MM.1S (cell line): ENCODE data around the gene C1QL2.

Source experiments
- DNase-seq: peaks from one replicate; pipeline ENCODE4 v3.0.0-alpha.2; 2015
- H2AFZ ChIP-seq: fragments of 300-600 bp; sonication (generic); 2 replicates; pipeline ENCODE4 v1.6.0; 2016; ENCODE audit warnings: antibody characterized with exemption, low read length
- H3F3A ChIP-seq: fragments of 300-600 bp; sonication (generic); 2 replicates; pipeline ENCODE4 v1.6.1; 2016; ENCODE audit warnings: mild to moderate bottlenecking, antibody characterized with exemption, low read length, moderate library complexity, mixed read lengths; ENCODE audit not compliant: insufficient read depth
- H3K27ac ChIP-seq: fragments of 300-600 bp; sonication (generic); 2 replicates; pipeline ENCODE4 v1.5.1; 2016; ENCODE audit warnings: mild to moderate bottlenecking, low read length
- H3K27me3 ChIP-seq: fragments of 300-600 bp; sonication (generic); replicated peaks from 2 replicates; pipeline ENCODE4 v1.6.0; 2016; ENCODE audit warnings: low read length; ENCODE audit not compliant: insufficient read depth
- H3K36me3 ChIP-seq: fragments of 300-600 bp; sonication (generic); replicated peaks from 2 replicates; pipeline ENCODE4 v1.6.1; 2016; ENCODE audit warnings: mild to moderate bottlenecking, low read length, mixed read lengths; ENCODE audit not compliant: insufficient read depth
- H3K4me1 ChIP-seq: fragments of 300-600 bp; sonication (generic); 2 replicates; pipeline ENCODE4 v1.6.1; 2016; ENCODE audit warnings: low read length, mixed read lengths
- H3K4me2 ChIP-seq: fragments of 300-600 bp; sonication (generic); 2 replicates; pipeline ENCODE4 v1.6.0; 2016; ENCODE audit warnings: low read depth, low read length
- H3K4me3 ChIP-seq: fragments of 300-600 bp; sonication (generic); 2 replicates; pipeline ENCODE4 v1.5.1; 2016; ENCODE audit warnings: low read length, mixed read lengths
- H3K79me2 ChIP-seq: fragments of 300-600 bp; sonication (generic); 2 replicates; pipeline ENCODE4 v1.6.1; 2016; ENCODE audit warnings: mixed run types, low read length, mixed read lengths
- H3K9ac ChIP-seq: fragments of 300-600 bp; sonication (generic); 2 replicates; pipeline ENCODE4 v1.6.1; 2016; ENCODE audit warnings: low read length, mixed read lengths
- H3K9me2 ChIP-seq: fragments of 300-600 bp; sonication (generic); replicated peaks from 2 replicates; pipeline ENCODE4 v1.6.1; 2016; ENCODE audit warnings: mild to moderate bottlenecking, low read length, mixed read lengths; ENCODE audit not compliant: insufficient read depth
- H3K9me3 ChIP-seq: fragments of 300-600 bp; sonication (generic); replicated peaks from 2 replicates; pipeline ENCODE4 v1.6.1; 2016; ENCODE audit warnings: mild to moderate bottlenecking, low read length, mixed read lengths; ENCODE audit not compliant: insufficient read depth
- H4K20me1 ChIP-seq: fragments of 300-600 bp; sonication (generic); 2 replicates; pipeline ENCODE4 v1.6.1; 2016; ENCODE audit warnings: mild to moderate bottlenecking, low read length, moderate library complexity, mixed read lengths; ENCODE audit not compliant: insufficient read depth
- CTCF ChIP-seq: fragments of 300-600 bp; sonication (generic); IDR thresholded peaks from 2 replicates; pipeline ENCODE4 v1.5.1; 2016; ENCODE audit warnings: antibody characterized with exemption, low read length, mixed read lengths
- EZH2 ChIP-seq: fragments of 300-600 bp; sonication (generic); optimal IDR thresholded peaks from 2 replicates; pipeline ENCODE3; 2017; ENCODE audit warnings: low read depth, mild to moderate bottlenecking, antibody characterized with exemption, low read length, mixed read lengths
- EZH2phosphoT487 ChIP-seq: fragments of 300-600 bp; sonication (generic); IDR thresholded peaks from 2 replicates; pipeline ENCODE4 v1.6.1; 2018; ENCODE audit warnings: antibody characterized with exemption, low read length

C1QL2 gene

GRCh38 chr2:119177171-119177837 is 18.8 kb upstream of the C1QL2 start:
- Histone ChIP-seq H3K4me2 (no peak overlapping the region), H3F3A (no peaks in the 10 kb centered on the region), H3K9me2 (no peaks in the 10 kb centered on the region), H2AFZ (no peak overlapping the region), H3K9me3 (no peaks in the 10 kb centered on the region), H3K27ac (no peak overlapping the region), H3K27me3 (no peaks in the 10 kb centered on the region), H3K4me1 (no peaks in the 10 kb centered on the region), H4K20me1 (no peaks in the 10 kb centered on the region), H3K36me3 (no peaks in the 10 kb centered on the region), H3K4me3 (no peak overlapping the region), H3K79me2 (no peaks in the 10 kb centered on the region), H3K9ac (no peak overlapping the region)
- DNase-seq = no peak
- TF ChIP-seq EZH2phosphoT487 = no peak
- TF ChIP-seq EZH2 = no peak
- TF ChIP-seq CTCF = no peak

- Histone ChIP-seq H3K4me2 (no peak overlapping the region), H3F3A (no peaks in the 10 kb centered on the region), H3K79me2 (no peaks in the 10 kb centered on the region), H3K27me3 (no peaks in the 10 kb centered on the region), H4K20me1 (no peaks in the 10 kb centered on the region), H2AFZ (no peak overlapping the region), H3K4me1 (no peaks in the 10 kb centered on the region), H3K9ac (no peak overlapping the region), H3K36me3 (no peaks in the 10 kb centered on the region), H3K9me3 (no peaks in the 10 kb centered on the region), H3K9me2 (no peaks in the 10 kb centered on the region), H3K4me3 (no peak overlapping the region), H3K27ac (no peak overlapping the region)
- TF ChIP-seq CTCF (no peak), EZH2 (no peak), EZH2phosphoT487 (no peak)
- no peak for DNase-seq
Observed at GRCh38 chr2:119175517-119175916, 17.0 kb upstream of the C1QL2 start.

DNA sequence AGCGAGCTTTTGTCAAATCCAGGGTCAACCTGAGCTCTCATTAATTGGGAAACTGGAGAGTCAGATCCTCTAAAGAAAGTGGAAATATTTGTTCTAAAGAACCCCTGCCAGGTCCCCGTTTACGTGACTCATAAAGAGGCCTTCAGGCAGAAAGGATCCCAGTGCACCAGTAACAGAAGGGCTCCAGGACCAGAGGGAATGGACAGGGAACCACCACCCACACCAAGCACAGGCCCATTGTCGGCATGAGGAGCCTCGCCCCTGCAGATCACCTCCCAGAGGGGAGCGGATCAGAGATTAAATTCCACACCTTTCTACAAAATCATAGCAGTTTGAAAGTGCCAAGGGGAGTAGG is 16.4 kb upstream of the C1QL2 start:
- Histone ChIP-seq H3K27me3 (no peaks in the 10 kb centered on the region), H3F3A (no peaks in the 10 kb centered on the region), H3K79me2 (no peaks in the 10 kb centered on the region), H3K27ac (no peak overlapping the region), H3K4me3 (no peak overlapping the region), H3K9me2 (no peaks in the 10 kb centered on the region), H3K9me3 (no peaks in the 10 kb centered on the region), H2AFZ (no peak overlapping the region), H3K36me3 (no peaks in the 10 kb centered on the region), H3K4me2 (no peak overlapping the region), H3K4me1 (no peaks in the 10 kb centered on the region), H4K20me1 (no peaks in the 10 kb centered on the region), H3K9ac (no peak overlapping the region)
- no peak for DNase-seq
- TF ChIP-seq CTCF = no peak
- TF ChIP-seq EZH2 = no peak
- TF ChIP-seq EZH2phosphoT487 = no peak
